T-helper 17 cell (primary cell): ENCODE data around the gene TMEM248. TPM values are rescaled to one million over a fixed set of nuclear protein-coding genes. Genes with fewer than 3 reads are reported as not detected.
A peak's percentile ranks its signal among the peaks of the same experiment; 100 is the strongest.
"Not testable (repeated sequence)": the region's sequence is repeated elsewhere in the genome, so short reads cannot be mapped to it uniquely, and the experiment has no call there.

ENCODE experiments used
- ATAC-seq: fragments of 150-1000 bp; cut with Tn5 transposase; 2 replicates; pipeline ENCODE4 v1.10.0; 2021; ENCODE audit warnings: mild to moderate bottlenecking, moderate library complexity
- DNase-seq, 3 donors: peaks; one replicate each; pipeline versions ENCODE4 v3.0.0 to v3.0.0-alpha.2; 2020 to 2021
- H3K9me3 ChIP-seq: one replicate; pipeline ENCODE4 v1.7.0; 2013; ENCODE audit warnings: low read length, mild to moderate bottlenecking; ENCODE audit not compliant: control insufficient read depth, poor library complexity, severe bottlenecking
- H3K27ac Mint-ChIP-seq: one replicate; pipeline ENCODE4 v1.8.0; 2022; ENCODE audit warnings: mild to moderate bottlenecking, moderate library complexity, mixed read lengths
- H3K27me3 Mint-ChIP-seq: one replicate; pipeline ENCODE4 v1.8.0; 2022; ENCODE audit warnings: mixed read lengths
- H3K36me3 Mint-ChIP-seq: one replicate; pipeline ENCODE4 v1.8.0; 2022; ENCODE audit warnings: low read depth, mixed read lengths
- H3K4me1 Mint-ChIP-seq: one replicate; pipeline ENCODE4 v1.8.0; 2022; ENCODE audit warnings: mild to moderate bottlenecking, mixed read lengths
- H3K4me3 Mint-ChIP-seq: one replicate; pipeline ENCODE4 v1.8.0; 2022; ENCODE audit warnings: mild to moderate bottlenecking, moderate library complexity, mixed read lengths
- total RNA-seq, 4 donors: library from RNA in 2 of 4; stranded (reverse) in 2 of 4; gene quantifications; one replicate each; pipeline ENCODE4 v1.2.3 and lab custom pipeline; 2022 to 2026

TMEM248 gene
- total RNA-seq, 2 donors from 2014 or later, result 73.7 to 87.4 TPM

- H3K27me3 Mint-ChIP-seq, result no peaks in the 10 kb centered on the region
- H3K9me3 ChIP-seq, result no peaks in the 10 kb centered on the region
- ATAC-seq (no peak), DNase-seq (no peak)
- no peak overlapping the region for H3K4me3 Mint-ChIP-seq
- H3K36me3 Mint-ChIP-seq, result peaks cover 7% of the 10 kb centered on the region
- peaks cover 7% of the 10 kb centered on the region for H3K4me1 Mint-ChIP-seq
- peak overlapping the region; percentile 21 for H3K27ac Mint-ChIP-seq
Observed at GRCh38 chr7:66899552-66900280, 21.3 kb upstream of the TMEM248 start.

- no peak overlapping the region for H3K27ac Mint-ChIP-seq
- no peaks in the 10 kb centered on the region for H3K9me3 ChIP-seq
- ATAC-seq (no peak), DNase-seq (no peak)
- H3K27me3 Mint-ChIP-seq, result no peaks in the 10 kb centered on the region
- H3K4me1 Mint-ChIP-seq, result peaks cover 5% of the 10 kb centered on the region
- no peak overlapping the region for H3K4me3 Mint-ChIP-seq
- H3K36me3 Mint-ChIP-seq, result peaks cover 4% of the 10 kb centered on the region
Observed at GRCh38 chr7:66901941-66902843, 18.8 kb upstream of the TMEM248 start.

- ATAC-seq (no peak), DNase-seq (no peak)
- Mint-ChIP-seq H3K27ac (no peak overlapping the region), H3K4me3 (no peak overlapping the region), H3K27me3 (no peaks in the 10 kb centered on the region), H3K36me3 (peaks cover 4% of the 10 kb centered on the region), H3K4me1 (peaks cover 5% of the 10 kb centered on the region)
- H3K9me3 ChIP-seq, result no peaks in the 10 kb centered on the region
Observed at GRCh38 chr7:66902844-66903180, 18.2 kb upstream of the TMEM248 start.

GRCh38 chr7:66903360-66904062, 17.5 kb upstream of the TMEM248 start:
- peaks cover 4% of the 10 kb centered on the region for H3K36me3 Mint-ChIP-seq
- H3K27me3 Mint-ChIP-seq, result no peaks in the 10 kb centered on the region
- DNase-seq, result no peak
- H3K9me3 ChIP-seq, result no peaks in the 10 kb centered on the region
- ATAC-seq, result no peak
- no peak overlapping the region for H3K4me3 Mint-ChIP-seq
- H3K4me1 Mint-ChIP-seq, result peaks cover 5% of the 10 kb centered on the region
- H3K27ac Mint-ChIP-seq, result no peak overlapping the region

GRCh38 chr7:66904063-66904593, 16.9 kb upstream of the TMEM248 start:
- Mint-ChIP-seq H3K27me3 (no peaks in the 10 kb centered on the region), H3K4me3 (no peak overlapping the region), H3K27ac (no peak overlapping the region), H3K4me1 (peaks cover 5% of the 10 kb centered on the region), H3K36me3 (peaks cover 4% of the 10 kb centered on the region)
- no peak for DNase-seq
- no peaks in the 10 kb centered on the region for H3K9me3 ChIP-seq
- no peak for ATAC-seq

GRCh38 chr7:66905278-66905677, 15.7 kb upstream of the TMEM248 start:
- Mint-ChIP-seq H3K4me1 (no peaks in the 10 kb centered on the region), H3K4me3 (no peak overlapping the region), H3K36me3 (peaks cover 2% of the 10 kb centered on the region), H3K27me3 (no peaks in the 10 kb centered on the region), H3K27ac (peak overlapping the region; percentile 54)
- no peak for ATAC-seq
- H3K9me3 ChIP-seq, result no peaks in the 10 kb centered on the region
- DNase-seq, result no peak

- Mint-ChIP-seq H3K27ac (no peak overlapping the region), H3K4me3 (no peak overlapping the region), H3K4me1 (no peaks in the 10 kb centered on the region), H3K36me3 (peaks cover 2% of the 10 kb centered on the region), H3K27me3 (no peaks in the 10 kb centered on the region)
- ATAC-seq, result no peak
- no peak for DNase-seq
- H3K9me3 ChIP-seq, result no peaks in the 10 kb centered on the region
Observed at GRCh38 chr7:66905689-66906088, 15.3 kb upstream of the TMEM248 start.

- Mint-ChIP-seq H3K4me1 (no peaks in the 10 kb centered on the region), H3K4me3 (no peak overlapping the region), H3K36me3 (peaks cover 2% of the 10 kb centered on the region), H3K27ac (no peak overlapping the region), H3K27me3 (no peaks in the 10 kb centered on the region)
- ATAC-seq, result no peak
- no peaks in the 10 kb centered on the region for H3K9me3 ChIP-seq
- no peak for DNase-seq
Observed at GRCh38 chr7:66907731-66908130, 13.3 kb upstream of the TMEM248 start.

GRCh38 chr7:66908598-66908997, 12.4 kb upstream of the TMEM248 start:
- H3K4me3 Mint-ChIP-seq, H3K27me3 Mint-ChIP-seq, H3K9me3 ChIP-seq, ATAC-seq, H3K36me3 Mint-ChIP-seq, DNase-seq, H3K4me1 Mint-ChIP-seq, H3K27ac Mint-ChIP-seq: not testable (repeated sequence)

GRCh38 chr7:66910789-66911188, 10.2 kb upstream of the TMEM248 start:
- no peak for ATAC-seq

GRCh38 chr7:66911191-66911590, 9.8 kb upstream of the TMEM248 start:
- ATAC-seq, H3K9me3 ChIP-seq, H3K36me3 Mint-ChIP-seq, H3K27ac Mint-ChIP-seq, H3K4me3 Mint-ChIP-seq, H3K27me3 Mint-ChIP-seq, DNase-seq, H3K4me1 Mint-ChIP-seq: not testable (repeated sequence)

More at GRCh38 chr7:66910789-66911188, 10.2 kb upstream of the TMEM248 start:
- DNase-seq, result no peak
- H3K9me3 ChIP-seq, result no peaks in the 10 kb centered on the region
- H3K27ac Mint-ChIP-seq, result no peak overlapping the region
- H3K27me3 Mint-ChIP-seq, result no peaks in the 10 kb centered on the region
- no peaks in the 10 kb centered on the region for H3K36me3 Mint-ChIP-seq
- no peaks in the 10 kb centered on the region for H3K4me1 Mint-ChIP-seq
- no peak overlapping the region for H3K4me3 Mint-ChIP-seq

GRCh38 chr7:66912195-66912594, 8.8 kb upstream of the TMEM248 start:
- DNase-seq (no peak), ATAC-seq (no peak)
- H3K9me3 ChIP-seq, result no peaks in the 10 kb centered on the region
- no peaks in the 10 kb centered on the region for H3K4me1 Mint-ChIP-seq
- H3K27ac Mint-ChIP-seq, result no peak overlapping the region
- H3K4me3 Mint-ChIP-seq, result no peak overlapping the region
- H3K27me3 Mint-ChIP-seq, result no peaks in the 10 kb centered on the region
- H3K36me3 Mint-ChIP-seq, result no peaks in the 10 kb centered on the region
